Natural killer cell (primary cell): ENCODE measurements around the gene CXorf38. TPM values are rescaled to one million over a fixed set of nuclear protein-coding genes. Genes with fewer than 3 reads are reported as not detected.
A peak's percentile ranks its signal among the peaks of the same experiment; 100 is the strongest.

ENCODE experiments used
- ATAC-seq, 3 donors: fragments of 150-1000 bp in 2 of 3; fragments of 200-7000 bp in 1 of 3; cut with Tn5 transposase; 1 replicate in 1 of 3; 2 replicates in 2 of 3; pipeline ENCODE4 v1.10.0; 2021; ENCODE audit warnings: mild to moderate bottlenecking in 2 of 3, moderate library complexity in 2 of 3
- DNase-seq, 2 donors: peaks; one replicate each; pipeline versions ENCODE4 v3.0.0 to v3.0.0-alpha.2; 2013 to 2021; ENCODE audit warnings: mixed read lengths in 1 of 2
- H3K27ac ChIP-seq: one replicate; pipeline ENCODE4 v1.5.1; 2013; ENCODE audit warnings: mild to moderate bottlenecking, low read length
- H3K27me3 ChIP-seq: one replicate; pipeline ENCODE4 v1.6.1; 2013; ENCODE audit warnings: low read length; ENCODE audit not compliant: control insufficient read depth, insufficient read depth
- H3K36me3 ChIP-seq: one replicate; pipeline ENCODE4 v1.6.1; 2013; ENCODE audit warnings: low read length; ENCODE audit not compliant: control insufficient read depth, insufficient read depth
- H3K4me1 ChIP-seq: one replicate; pipeline ENCODE4 v1.6.1; 2013; ENCODE audit warnings: low read length; ENCODE audit not compliant: control insufficient read depth, insufficient read depth
- H3K4me3 ChIP-seq: one replicate; pipeline ENCODE4 v1.5.1; 2013; ENCODE audit warnings: low read length
- H3K9me3 ChIP-seq: one replicate; pipeline ENCODE4 v1.6.1; 2013; ENCODE audit warnings: low read length; ENCODE audit not compliant: control insufficient read depth, insufficient read depth
- H3K27ac Mint-ChIP-seq, 2 donors: one replicate each; pipeline ENCODE4 v1.8.0; 2022; ENCODE audit warnings: mild to moderate bottlenecking in 2 of 2, mixed read lengths in 2 of 2, moderate library complexity in 1 of 2
- H3K27me3 Mint-ChIP-seq, 2 donors: one replicate each; pipeline ENCODE4 v1.8.0; 2022; ENCODE audit warnings: low read depth in 2 of 2, mixed read lengths in 2 of 2
- H3K36me3 Mint-ChIP-seq: one replicate; pipeline ENCODE4 v1.8.0; 2022; ENCODE audit warnings: mixed read lengths
- H3K4me1 Mint-ChIP-seq, 2 donors: one replicate each; pipeline ENCODE4 v1.8.0; 2022; ENCODE audit warnings: mixed read lengths in 2 of 2
- H3K4me3 Mint-ChIP-seq: one replicate; pipeline ENCODE4 v1.8.0; 2022; ENCODE audit warnings: mild to moderate bottlenecking, moderate library complexity, mixed read lengths
- H3K9me3 Mint-ChIP-seq, 2 donors: one replicate each; pipeline ENCODE4 v1.8.0; 2022; ENCODE audit warnings: mixed read lengths in 2 of 2
- CTCF ChIP-seq: fragments of 200-600 bp; IDR thresholded peaks from one replicate; pipeline ENCODE4 v1.8.0; 2022; ENCODE audit warnings: antibody characterized with exemption
- WGBS: methylation state at CpG from one replicate; pipeline ENCODE4 v1.1.7; 2013; ENCODE audit warnings: missing lambda C conversion rate; ENCODE audit not compliant: insufficient coverage; 5-methylcytosine and 5-hydroxymethylcytosine counted together
- intact Hi-C: fragments of 100-400 bp; cut with micrococcal nuclease; formaldehyde crosslinking; loops from one replicate; pipeline ENCODE4 v1.14.2; 2022
- total RNA-seq, 4 donors: library from RNA; stranded (reverse); fragments of 120-200 nt in 1 of 4; gene quantifications; one replicate each; pipeline versions ENCODE4 v1.2.3 to v1.2.4, GENCODE V29; 2013 to 2022

CXorf38 gene
- total RNA-seq, 3 donors from 2014 or later (not counting 1 experiment from before 2014, with no cell fraction given): 27.5 to 46.1 (median 30.9) TPM

- Histone ChIP-seq H3K36me3 (peaks cover 48% of the 10 kb centered on the region), H3K27me3 (no peaks in the 10 kb centered on the region), H3K27ac (no peak overlapping the region), H3K9me3 (no peaks in the 10 kb centered on the region), H3K4me1 (no peaks in the 10 kb centered on the region), H3K4me3 (no peak overlapping the region)
- Mint-ChIP-seq H3K36me3 (peaks cover 51% of the 10 kb centered on the region), H3K27ac (no peak overlapping the region), H3K9me3 (no peaks in the 10 kb centered on the region), H3K27me3 (no peaks in the 10 kb centered on the region), H3K4me1 (peaks cover 0 to 8% of the 10 kb centered on the region in 2 donors), H3K4me3 (no peak overlapping the region)
- intact Hi-C loops: no loop called here
- WGBS: 78% methylated on average over 5 of the region's 6 CpGs
- TF ChIP-seq CTCF: no peak
- ATAC-seq: no peak
- DNase-seq: no peak
These were observed 23.8 kb upstream of the CXorf38 start for GRCh38 chrX:40671126-40671525.

- Histone ChIP-seq H3K9me3 (no peaks in the 10 kb centered on the region), H3K36me3 (peaks cover 26% of the 10 kb centered on the region), H3K27ac (no peak overlapping the region), H3K27me3 (no peaks in the 10 kb centered on the region), H3K4me3 (no peak overlapping the region), H3K4me1 (peaks cover 27% of the 10 kb centered on the region)
- no peaks in the 10 kb centered on the region for H3K9me3 Mint-ChIP-seq
- peak overlapping the region; percentile 64 for H3K4me3 Mint-ChIP-seq
- intact Hi-C loops: no loop called here
- TF ChIP-seq CTCF: no peak
- H3K4me1 Mint-ChIP-seq: peaks cover 19 to 25% of the 10 kb centered on the region in 2 donors
- no peak for DNase-seq
- ATAC-seq: no peak
- 70% methylated on average over 5 of the region's 6 CpGs for WGBS
- no peaks in the 10 kb centered on the region for H3K27me3 Mint-ChIP-seq
- H3K27ac Mint-ChIP-seq: peak overlapping the region; percentile 78
- peaks cover 40% of the 10 kb centered on the region for H3K36me3 Mint-ChIP-seq
These were observed 16.7 kb upstream of the CXorf38 start for GRCh38 chrX:40663880-40664630.

GRCh38 chrX:40663078-40663740 lies 15.8 kb upstream of the CXorf38 start:
- Histone ChIP-seq H3K4me1 (peaks cover 27% of the 10 kb centered on the region), H3K27ac (peak overlapping the region; percentile 63), H3K4me3 (no peak overlapping the region), H3K9me3 (no peaks in the 10 kb centered on the region), H3K36me3 (peaks cover 26% of the 10 kb centered on the region), H3K27me3 (no peaks in the 10 kb centered on the region)
- Mint-ChIP-seq H3K27ac (peak overlapping the region; percentile 78), H3K36me3 (peaks cover 40% of the 10 kb centered on the region), H3K4me3 (peak overlapping the region; percentile 64), H3K9me3 (no peaks in the 10 kb centered on the region), H3K4me1 (peaks cover 19 to 25% of the 10 kb centered on the region in 2 donors), H3K27me3 (no peaks in the 10 kb centered on the region)
- WGBS: 90% methylated on average over 2 of the region's 3 CpGs
- intact Hi-C loops: no loop called here
- no peak for TF ChIP-seq CTCF
- DNase-seq (peak; percentile 17 to 51), ATAC-seq (peak; percentile 74 to 96 (median 89))
